Tibial artery (tissue), 4 donors: Measurements from ENCODE around the gene CARD6.
"Not testable (repeated sequence)": the region's sequence is repeated elsewhere in the genome, so short reads cannot be mapped to it uniquely, and the experiment has no call there.

Experiments used
- DNase-seq, 2 donors: peaks; one replicate each; pipeline ENCODE4 v3.0.0-alpha.2; 2019
- H3K27ac ChIP-seq, 2 donors: fragments of 200-600 bp; sonication (generic) in 1 of 2; 1 replicate in 1 of 2; 2 replicates in 1 of 2; pipeline ENCODE4 v1.5.1; 2018 to 2019; ENCODE audit warnings: mild to moderate bottlenecking in 1 of 2
- H3K27me3 ChIP-seq, 2 donors: fragments of 200-600 bp; sonication (generic) in 1 of 2; one replicate each; pipeline versions ENCODE4 v1.5.1 to v1.6.0; 2016 to 2019
- H3K36me3 ChIP-seq, 3 donors: fragments of 200-600 bp; sonication (generic) in 2 of 3; one replicate each; pipeline ENCODE4 v1.5.1; 2016 to 2019; ENCODE audit warnings: mild to moderate bottlenecking in 2 of 3
- H3K4me1 ChIP-seq, 4 donors: fragments of 200-600 bp; sonication (generic) in 2 of 4; 1 replicate in 3 of 4; 2 replicates in 1 of 4; pipeline ENCODE4 v1.5.1; 2016 to 2019
- H3K4me3 ChIP-seq, 2 donors: fragments of 200-600 bp; sonication (generic) in 1 of 2; 1 replicate in 1 of 2; 2 replicates in 1 of 2; pipeline ENCODE4 v1.5.1; 2018 to 2019; ENCODE audit warnings: mild to moderate bottlenecking in 2 of 2
- H3K9me3 ChIP-seq, 3 donors: fragments of 200-600 bp; sonication (generic) in 1 of 3; one replicate each; pipeline ENCODE4 v1.5.1; 2016 to 2019
- intact Hi-C: fragments of 100-400 bp; cut with DNase I; formaldehyde crosslinking; loops from one replicate; pipeline ENCODE4 v1.15.0; 2023; ENCODE audit warnings: low total_unique reads
- TF ChIP-seq, protein P1 (sequence below), 2 experiments: fragments of 200-600 bp in 1 of 2; fragments of 450-650 bp in 1 of 2; IDR thresholded peaks; one replicate each; pipeline ENCODE4 v1.5.1; 2017 to 2019; ENCODE audit warnings: antibody characterized with exemption in 2 of 2, mild to moderate bottlenecking in 1 of 2, moderate library complexity in 1 of 2

CARD6 gene

DNA sequence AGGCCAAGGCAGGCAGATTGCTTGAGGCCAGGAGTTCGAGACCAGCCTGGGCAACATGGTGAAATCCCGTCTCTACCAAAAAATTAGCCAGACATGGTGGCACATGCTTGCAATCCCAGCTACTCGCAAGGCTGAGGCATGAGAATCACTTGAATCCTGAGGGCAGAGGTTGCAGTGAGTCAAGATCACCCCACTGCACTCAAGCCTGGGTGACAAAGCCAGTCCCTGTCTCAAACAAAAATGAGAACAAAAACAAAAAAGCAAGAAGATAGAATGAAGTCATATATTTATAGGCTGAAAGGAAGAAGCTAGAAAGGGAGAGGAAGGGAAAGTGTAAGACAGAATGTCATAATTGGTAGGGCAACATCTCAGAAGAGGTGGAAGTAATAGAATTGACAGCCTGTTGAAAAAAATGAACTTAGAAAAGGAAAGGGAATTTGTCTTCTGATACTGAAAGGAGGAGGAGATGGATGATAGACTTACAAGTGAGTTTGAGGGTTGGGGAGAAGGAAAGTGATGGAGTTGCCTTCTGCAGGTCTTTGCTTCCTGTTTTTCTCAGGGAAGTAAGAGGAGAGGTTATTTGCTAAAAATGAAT, 32.2 kb downstream of the CARD6 start:
- intact Hi-C loops, result no loop called here
- TF ChIP-seq, protein P1, sequence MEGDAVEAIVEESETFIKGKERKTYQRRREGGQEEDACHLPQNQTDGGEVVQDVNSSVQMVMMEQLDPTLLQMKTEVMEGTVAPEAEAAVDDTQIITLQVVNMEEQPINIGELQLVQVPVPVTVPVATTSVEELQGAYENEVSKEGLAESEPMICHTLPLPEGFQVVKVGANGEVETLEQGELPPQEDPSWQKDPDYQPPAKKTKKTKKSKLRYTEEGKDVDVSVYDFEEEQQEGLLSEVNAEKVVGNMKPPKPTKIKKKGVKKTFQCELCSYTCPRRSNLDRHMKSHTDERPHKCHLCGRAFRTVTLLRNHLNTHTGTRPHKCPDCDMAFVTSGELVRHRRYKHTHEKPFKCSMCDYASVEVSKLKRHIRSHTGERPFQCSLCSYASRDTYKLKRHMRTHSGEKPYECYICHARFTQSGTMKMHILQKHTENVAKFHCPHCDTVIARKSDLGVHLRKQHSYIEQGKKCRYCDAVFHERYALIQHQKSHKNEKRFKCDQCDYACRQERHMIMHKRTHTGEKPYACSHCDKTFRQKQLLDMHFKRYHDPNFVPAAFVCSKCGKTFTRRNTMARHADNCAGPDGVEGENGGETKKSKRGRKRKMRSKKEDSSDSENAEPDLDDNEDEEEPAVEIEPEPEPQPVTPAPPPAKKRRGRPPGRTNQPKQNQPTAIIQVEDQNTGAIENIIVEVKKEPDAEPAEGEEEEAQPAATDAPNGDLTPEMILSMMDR (IDR thresholded peaks at IDR 0.05), result no peak
- H3K27me3 ChIP-seq, result no peaks in the 10 kb centered on the region
- no peaks in the 10 kb centered on the region for H3K4me1 ChIP-seq
- no peak for DNase-seq
- no peaks in the 10 kb centered on the region for H3K9me3 ChIP-seq
- no peak overlapping the region for H3K27ac ChIP-seq
- H3K36me3 ChIP-seq, result no peaks in the 10 kb centered on the region
- H3K4me3 ChIP-seq, result no peak overlapping the region

GRCh38 chr5:40875958-40876357, 34.8 kb downstream of the CARD6 start:
- Histone ChIP-seq H3K36me3 (no peaks in the 10 kb centered on the region), H3K27ac (no peak overlapping the region), H3K9me3 (no peaks in the 10 kb centered on the region), H3K4me3 (no peak overlapping the region), H3K4me1 (no peaks in the 10 kb centered on the region), H3K27me3 (no peaks in the 10 kb centered on the region)
- TF ChIP-seq, protein P1 (IDR thresholded peaks at IDR 0.05), result no peak
- intact Hi-C loops, result no loop called here
- DNase-seq, result no peak

GRCh38 chr5:40877371-40877988, 36.3 kb downstream of the CARD6 start:
- Histone ChIP-seq H3K27ac (no peak overlapping the region), H3K4me1 (no peaks in the 10 kb centered on the region), H3K4me3 (no peak overlapping the region), H3K9me3 (peaks cover 0 to 3% (median 0%) of the 10 kb centered on the region in 3 donors), H3K36me3 (no peaks in the 10 kb centered on the region), H3K27me3 (no peaks in the 10 kb centered on the region)
- intact Hi-C loops, result no loop called here
- DNase-seq, result no peak
- TF ChIP-seq, protein P1 (IDR thresholded peaks at IDR 0.05), result no peak

DNA sequence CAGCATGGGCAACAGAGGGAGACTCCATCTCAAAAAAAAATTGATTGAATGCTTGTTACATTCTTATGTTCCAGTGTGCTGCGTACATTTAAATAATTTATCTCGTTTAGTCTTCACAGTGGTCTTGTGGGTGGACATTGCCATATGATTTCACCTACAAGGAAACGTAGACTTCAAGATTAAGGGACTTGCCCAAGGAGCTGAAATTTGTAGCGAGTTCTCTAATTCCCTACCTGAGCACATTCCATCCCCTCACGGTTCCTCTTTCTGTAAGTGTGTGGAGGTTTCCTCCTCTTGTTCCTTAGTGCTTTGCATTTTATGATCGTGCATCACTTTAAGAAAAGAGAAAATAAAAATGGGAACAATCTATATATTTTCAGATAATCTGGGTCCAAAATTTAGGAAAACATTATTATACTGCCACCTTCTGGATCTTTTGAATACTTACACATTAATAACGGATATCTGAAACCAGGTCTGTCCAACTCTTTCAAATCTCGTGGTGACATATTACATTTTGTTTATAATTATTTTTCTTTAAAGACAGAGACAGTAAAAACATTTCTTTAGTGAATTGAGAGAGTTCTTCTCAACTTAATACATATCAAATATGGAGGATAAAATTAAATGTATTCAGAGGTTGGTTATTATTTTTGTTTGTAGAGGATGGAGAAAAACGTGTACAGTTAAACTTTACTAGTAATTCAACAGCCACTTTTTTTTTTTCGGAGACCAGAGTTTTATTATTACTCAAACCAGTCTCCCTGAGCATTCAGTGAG, 38.2 kb downstream of the CARD6 start:
- Histone ChIP-seq H3K4me1 (no peaks in the 10 kb centered on the region), H3K36me3 (no peaks in the 10 kb centered on the region), H3K27me3 (no peaks in the 10 kb centered on the region), H3K4me3 (no peak overlapping the region), H3K9me3 (peaks cover 0 to 6% (median 0%) of the 10 kb centered on the region in 3 donors), H3K27ac (no peak overlapping the region)
- intact Hi-C loops, result no loop called here
- DNase-seq, result no peak
- TF ChIP-seq, protein P1 (IDR thresholded peaks at IDR 0.05), result peak; percentile 60 to 62

DNA sequence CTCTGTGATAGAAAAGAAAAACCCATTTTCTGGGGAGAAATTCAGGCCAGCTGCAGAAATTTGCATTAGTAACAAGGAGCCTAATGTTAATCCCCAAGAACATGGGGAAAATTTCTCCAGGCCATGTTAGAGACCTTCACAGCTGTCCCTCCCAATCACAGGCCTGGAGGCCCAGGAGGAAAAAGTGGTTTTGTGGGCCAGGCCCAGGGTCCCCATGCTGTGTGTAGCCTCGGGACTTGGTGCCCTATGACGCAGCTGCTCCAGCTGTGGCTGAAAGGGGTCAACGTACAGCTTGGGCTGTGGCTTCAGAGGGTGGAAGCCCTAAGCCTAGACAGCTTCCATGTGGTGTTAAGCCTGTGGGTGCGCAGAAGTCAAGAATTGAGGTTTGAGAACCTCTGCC, 41.1 kb downstream of the CARD6 start:
- Histone ChIP-seq H3K27ac (no peak overlapping the region), H3K27me3 (no peaks in the 10 kb centered on the region), H3K9me3 (peaks cover 0 to 6% (median 0%) of the 10 kb centered on the region in 3 donors), H3K4me1 (no peaks in the 10 kb centered on the region), H3K36me3 (no peaks in the 10 kb centered on the region), H3K4me3 (no peak overlapping the region)
- TF ChIP-seq, protein P1 (IDR thresholded peaks at IDR 0.05), result no peak
- intact Hi-C loops, result loop anchor here (5.0 kb wide), 1 partner anchor 130 kb away; no protein-coding TSS in a partner anchor
- no peak for DNase-seq

DNA sequence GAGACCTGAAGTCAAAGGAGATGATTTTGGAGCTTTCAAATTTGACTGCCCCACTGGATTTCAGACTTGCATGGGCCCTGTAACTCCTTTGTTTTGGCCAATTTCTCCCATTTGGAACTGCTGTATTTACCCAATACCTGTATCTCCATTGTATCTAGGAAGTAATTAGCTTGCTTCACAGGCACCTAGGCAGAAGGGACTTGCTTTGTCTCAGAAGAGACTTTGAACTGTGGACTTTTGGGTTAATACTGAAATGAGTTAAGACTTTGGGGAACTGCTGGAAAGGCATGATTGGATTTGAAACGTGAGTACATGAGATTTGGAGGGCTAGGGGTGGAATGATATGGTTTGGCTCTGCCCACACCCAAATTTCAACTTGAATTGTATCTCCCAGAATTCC, 41.9 kb downstream of the CARD6 start:
- DNase-seq, H3K4me1 ChIP-seq: not testable (repeated sequence)
- intact Hi-C loops, result loop anchor here (5.0 kb wide), 1 partner anchor 131 kb away; no protein-coding TSS in a partner anchor

GRCh38 chr5:40895440-40896425, 54.6 kb downstream of the CARD6 start:
- H3K27ac ChIP-seq, H3K4me3 ChIP-seq, DNase-seq, intact Hi-C loops, H3K27me3 ChIP-seq, H3K9me3 ChIP-seq, H3K4me1 ChIP-seq, H3K36me3 ChIP-seq: not testable (repeated sequence)

More for the DNA sequence above, 41.9 kb downstream of the CARD6 start:
- not testable (repeated sequence) for H3K4me3 ChIP-seq, H3K27me3 ChIP-seq, H3K27ac ChIP-seq, H3K9me3 ChIP-seq, H3K36me3 ChIP-seq
